DOHH2 (cell line): ENCODE measurements around the gene ARID5B.
A peak's percentile ranks its signal among the peaks of the same experiment; 100 is the strongest.

Experiments
- H3F3A ChIP-seq: fragments of 200-600 bp; sonication (generic), shearing (Covaris generic); 2 replicates; pipeline ENCODE4 v1.6.0; 2016; ENCODE audit warnings: antibody characterized with exemption, mild to moderate bottlenecking; ENCODE audit not compliant: control insufficient read depth, insufficient read depth
- H3K27ac ChIP-seq: fragments of 200-600 bp; sonication (generic); 2 replicates; pipeline ENCODE4 v1.5.1; 2014; ENCODE audit warnings: low read depth, mild to moderate bottlenecking, low read length, moderate library complexity
- H3K27me3 ChIP-seq: fragments of 200-600 bp; sonication (generic); 2 replicates; pipeline ENCODE4 v1.6.1; 2014; ENCODE audit warnings: mild to moderate bottlenecking, low read length, mixed read lengths; ENCODE audit not compliant: control insufficient read depth
- H3K36me3 ChIP-seq: fragments of 200-600 bp; sonication (generic); 2 replicates; pipeline ENCODE4 v1.6.1; 2014; ENCODE audit warnings: mild to moderate bottlenecking, low read length, moderate library complexity, mixed read lengths; ENCODE audit not compliant: control insufficient read depth
- H3K4me1 ChIP-seq: fragments of 200-600 bp; sonication (generic); 2 replicates; pipeline ENCODE4 v1.6.1; 2014; ENCODE audit warnings: mild to moderate bottlenecking, low read length, mixed read lengths; ENCODE audit not compliant: control insufficient read depth
- H3K4me2 ChIP-seq: fragments of 200-600 bp; sonication (generic); 2 replicates; pipeline ENCODE4 v1.6.0; 2014; ENCODE audit warnings: mild to moderate bottlenecking, low read length, moderate library complexity
- H3K4me3 ChIP-seq: fragments of 200-600 bp; sonication (generic); 2 replicates; pipeline ENCODE4 v1.5.1; 2014; ENCODE audit warnings: mild to moderate bottlenecking, low read length, mixed read lengths
- H3K79me2 ChIP-seq: fragments of 200-600 bp; sonication (generic); 2 replicates; pipeline ENCODE4 v1.6.1; 2014; ENCODE audit warnings: mild to moderate bottlenecking, low read length, mixed read lengths; ENCODE audit not compliant: control insufficient read depth
- H3K9me2 ChIP-seq: fragments of 200-600 bp; sonication (generic); replicated peaks from 2 replicates; pipeline ENCODE4 v1.6.1; 2014; ENCODE audit warnings: mild to moderate bottlenecking, low read length, mixed read lengths; ENCODE audit not compliant: control insufficient read depth
- H3K9me3 ChIP-seq: fragments of 200-600 bp; sonication (generic); 2 replicates; pipeline ENCODE4 v1.6.1; 2014; ENCODE audit warnings: antibody characterized with exemption, low read length, mixed read lengths; ENCODE audit not compliant: control insufficient read depth, insufficient read depth
- H4K20me1 ChIP-seq: fragments of 200-600 bp; sonication (generic); 2 replicates; pipeline ENCODE4 v1.6.0; 2014; ENCODE audit warnings: low read depth, mild to moderate bottlenecking, antibody characterized with exemption, low read length, moderate library complexity; ENCODE audit not compliant: control insufficient read depth, insufficient read depth
- EZH2phosphoT487 ChIP-seq: fragments of 200-600 bp; sonication (generic); IDR thresholded peaks from 2 replicates; pipeline ENCODE4 v1.6.1; 2017; ENCODE audit warnings: borderline replicate concordance, mild to moderate bottlenecking, antibody characterized with exemption, low read length, moderate library complexity, mixed read lengths
- TF ChIP-seq, protein P1 (sequence below): fragments of 200-600 bp; sonication (generic); IDR thresholded peaks from one replicate; pipeline ENCODE4 v1.5.1; 2014; ENCODE audit warnings: antibody characterized with exemption, mild to moderate bottlenecking, low read depth, low read length; ENCODE audit not compliant: poor library complexity, severe bottlenecking

Gene ARID5B

GRCh38 chr10:62019685-62020359 lies 118.3 kb downstream of the ARID5B start:
- Histone ChIP-seq H3K4me2 (peak overlapping the region; percentile 61), H3K27ac (no peak overlapping the region), H3K9me2 (no peaks in the 10 kb centered on the region), H3K9me3 (0 out of 2 replicates have a peak, but pooled peaks cover 6% of the 10 kb centered on the region), H4K20me1 (no peaks in the 10 kb centered on the region), H3K4me3 (peak overlapping the region; percentile 38), H3K36me3 (peaks cover 26% of the 10 kb centered on the region), H3K27me3 (no peaks in the 10 kb centered on the region), H3K4me1 (peaks cover 86% of the 10 kb centered on the region), H3F3A (0 out of 2 replicates have a peak, but pooled peaks cover 2% of the 10 kb centered on the region), H3K79me2 (peaks cover 67% of the 10 kb centered on the region)
- no peak for TF ChIP-seq EZH2phosphoT487
- TF ChIP-seq, protein P1, sequence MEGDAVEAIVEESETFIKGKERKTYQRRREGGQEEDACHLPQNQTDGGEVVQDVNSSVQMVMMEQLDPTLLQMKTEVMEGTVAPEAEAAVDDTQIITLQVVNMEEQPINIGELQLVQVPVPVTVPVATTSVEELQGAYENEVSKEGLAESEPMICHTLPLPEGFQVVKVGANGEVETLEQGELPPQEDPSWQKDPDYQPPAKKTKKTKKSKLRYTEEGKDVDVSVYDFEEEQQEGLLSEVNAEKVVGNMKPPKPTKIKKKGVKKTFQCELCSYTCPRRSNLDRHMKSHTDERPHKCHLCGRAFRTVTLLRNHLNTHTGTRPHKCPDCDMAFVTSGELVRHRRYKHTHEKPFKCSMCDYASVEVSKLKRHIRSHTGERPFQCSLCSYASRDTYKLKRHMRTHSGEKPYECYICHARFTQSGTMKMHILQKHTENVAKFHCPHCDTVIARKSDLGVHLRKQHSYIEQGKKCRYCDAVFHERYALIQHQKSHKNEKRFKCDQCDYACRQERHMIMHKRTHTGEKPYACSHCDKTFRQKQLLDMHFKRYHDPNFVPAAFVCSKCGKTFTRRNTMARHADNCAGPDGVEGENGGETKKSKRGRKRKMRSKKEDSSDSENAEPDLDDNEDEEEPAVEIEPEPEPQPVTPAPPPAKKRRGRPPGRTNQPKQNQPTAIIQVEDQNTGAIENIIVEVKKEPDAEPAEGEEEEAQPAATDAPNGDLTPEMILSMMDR = no peak

DNA sequence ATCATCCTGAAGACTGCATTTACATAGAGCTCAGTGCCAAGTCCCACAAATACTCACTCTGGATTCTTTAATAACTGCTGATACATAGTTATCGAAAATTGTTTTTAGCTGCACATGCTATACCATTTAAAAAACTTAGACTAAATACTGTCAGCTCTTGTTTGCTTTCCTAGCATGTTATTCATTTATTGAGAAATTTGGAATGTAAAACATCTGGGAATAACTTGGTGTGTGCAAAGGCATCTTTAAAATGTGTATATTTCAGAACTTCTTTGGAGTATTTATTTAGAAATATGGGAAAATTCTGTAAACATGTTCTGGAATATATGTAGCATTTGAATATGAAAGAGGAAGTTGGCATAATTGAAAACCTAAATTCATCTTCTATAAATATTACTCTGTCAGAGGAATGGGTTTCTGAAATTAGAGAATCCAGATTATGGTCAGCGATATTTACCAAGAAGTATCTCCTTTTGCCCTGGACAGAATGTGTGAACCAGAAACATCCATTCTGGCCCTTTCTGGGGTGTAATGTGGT lies 119.7 kb downstream of the ARID5B start:
- Histone ChIP-seq H3F3A (0 out of 2 replicates have a peak, but pooled peaks cover 2% of the 10 kb centered on the region), H3K4me1 (peaks cover 81% of the 10 kb centered on the region), H3K36me3 (peaks cover 26% of the 10 kb centered on the region), H4K20me1 (no peaks in the 10 kb centered on the region), H3K27me3 (no peaks in the 10 kb centered on the region), H3K4me3 (no peak overlapping the region), H3K27ac (no peak overlapping the region), H3K4me2 (peak overlapping the region; percentile 18), H3K9me2 (no peaks in the 10 kb centered on the region), H3K79me2 (peaks cover 61% of the 10 kb centered on the region), H3K9me3 (0 out of 2 replicates have a peak, but pooled peaks cover 6% of the 10 kb centered on the region)
- TF ChIP-seq EZH2phosphoT487 = no peak
- TF ChIP-seq, protein P1 = no peak

- Histone ChIP-seq H3K9me2 (no peaks in the 10 kb centered on the region), H3K79me2 (peaks cover 53% of the 10 kb centered on the region), H3K4me3 (no peak overlapping the region), H3K36me3 (peaks cover 26% of the 10 kb centered on the region), H3K9me3 (0 out of 2 replicates have a peak, but pooled peaks cover 6% of the 10 kb centered on the region), H3F3A (0 out of 2 replicates have a peak, but pooled peaks cover 2% of the 10 kb centered on the region), H3K4me1 (peaks cover 75% of the 10 kb centered on the region), H3K27me3 (no peaks in the 10 kb centered on the region), H3K27ac (no peak overlapping the region), H4K20me1 (no peaks in the 10 kb centered on the region), H3K4me2 (no peak overlapping the region)
- no peak for TF ChIP-seq EZH2phosphoT487
- TF ChIP-seq, protein P1 = no peak
Measured at GRCh38 chr10:62021978-62022802, 120.7 kb downstream of the ARID5B start.
